ENCODE measurements around the gene NAA11.
"Not testable (repeated sequence)": the region's sequence is repeated elsewhere in the genome, so short reads cannot be mapped to it uniquely, and the experiment has no call there.

Gene NAA11

GRCh38 chr4:79296768-79297428, 29.0 kb downstream of the NAA11 start:
- FAIRE-seq (no peak), DNase-seq (ENCODE audit: insufficient read length, low spot score) (no peak)
- TF ChIP-seq POLR2AphosphoS5 (IDR thresholded peaks at IDR 0.05; ENCODE audit: low read depth, low read length) (no peak), POLR2A (IDR thresholded peaks at IDR 0.05; ENCODE audit: low read depth, low read length) (no peak), PAX5 (IDR thresholded peaks at IDR 0.05; ENCODE audit: insufficient read depth, low read length, severe bottlenecking) (no peak), POU2F2 (IDR thresholded peaks at IDR 0.05; ENCODE audit: low read depth, low read length) (no peak), TAF1 (IDR thresholded peaks at IDR 0.05; ENCODE audit: low read depth, low read length) (no peak), SPI1 (IDR thresholded peaks at IDR 0.05; ENCODE audit: low read depth, low read length) (no peak)

GRCh38 chr4:79295086-79295485, 30.8 kb downstream of the NAA11 start:
- no peak for FAIRE-seq
- TF ChIP-seq POLR2A (IDR thresholded peaks at IDR 0.05; ENCODE audit: low read depth, low read length) (no peak), POU2F2 (IDR thresholded peaks at IDR 0.05; ENCODE audit: low read depth, low read length) (no peak), TAF1 (IDR thresholded peaks at IDR 0.05; ENCODE audit: low read depth, low read length) (no peak), SPI1 (IDR thresholded peaks at IDR 0.05; ENCODE audit: low read depth, low read length) (no peak), POLR2AphosphoS5 (IDR thresholded peaks at IDR 0.05; ENCODE audit: low read depth, low read length) (no peak), PAX5 (IDR thresholded peaks at IDR 0.05; ENCODE audit: insufficient read depth, low read length, severe bottlenecking) (no peak)
- DNase-seq (ENCODE audit: insufficient read length, low spot score): no peak

GRCh38 chr4:79294064-79294463, 31.8 kb downstream of the NAA11 start:
- TF ChIP-seq POLR2A (IDR thresholded peaks at IDR 0.05; ENCODE audit: low read depth, low read length) (no peak), TAF1 (IDR thresholded peaks at IDR 0.05; ENCODE audit: low read depth, low read length) (no peak), PAX5 (IDR thresholded peaks at IDR 0.05; ENCODE audit: insufficient read depth, low read length, severe bottlenecking) (no peak), POU2F2 (IDR thresholded peaks at IDR 0.05; ENCODE audit: low read depth, low read length) (no peak), POLR2AphosphoS5 (IDR thresholded peaks at IDR 0.05; ENCODE audit: low read depth, low read length) (no peak), SPI1 (IDR thresholded peaks at IDR 0.05; ENCODE audit: low read depth, low read length) (no peak)
- no peak for FAIRE-seq
- DNase-seq (ENCODE audit: insufficient read length, low spot score): no peak

GRCh38 chr4:79292008-79292407, 33.9 kb downstream of the NAA11 start:
- no peak for FAIRE-seq
- DNase-seq (ENCODE audit: insufficient read length, low spot score): no peak
- peak; percentile 48 for TF ChIP-seq SPI1 (IDR thresholded peaks at IDR 0.05; ENCODE audit: low read depth, low read length)
- no peak for TF ChIP-seq POLR2A (IDR thresholded peaks at IDR 0.05; ENCODE audit: low read depth, low read length)

- DNase-seq (ENCODE audit: insufficient read length, low spot score) (no peak), FAIRE-seq (no peak)
- TF ChIP-seq POLR2A (IDR thresholded peaks at IDR 0.05; ENCODE audit: low read depth, low read length) (no peak), PAX5 (IDR thresholded peaks at IDR 0.05; ENCODE audit: insufficient read depth, low read length, severe bottlenecking) (no peak), TAF1 (IDR thresholded peaks at IDR 0.05; ENCODE audit: low read depth, low read length) (no peak), SPI1 (IDR thresholded peaks at IDR 0.05; ENCODE audit: low read depth, low read length) (no peak), POU2F2 (IDR thresholded peaks at IDR 0.05; ENCODE audit: low read depth, low read length) (no peak), POLR2AphosphoS5 (IDR thresholded peaks at IDR 0.05; ENCODE audit: low read depth, low read length) (no peak)
Measured at GRCh38 chr4:79290376-79290775, 35.5 kb downstream of the NAA11 start.

- no peak for TF ChIP-seq POLR2A (IDR thresholded peaks at IDR 0.05; ENCODE audit: low read depth, low read length)
- no peak for TF ChIP-seq PAX5 (IDR thresholded peaks at IDR 0.05; ENCODE audit: insufficient read depth, low read length, severe bottlenecking)
- TF ChIP-seq POU2F2 (IDR thresholded peaks at IDR 0.05; ENCODE audit: low read depth, low read length): no peak
- no peak for TF ChIP-seq POLR2AphosphoS5 (IDR thresholded peaks at IDR 0.05; ENCODE audit: low read depth, low read length)
- no peak for TF ChIP-seq TAF1 (IDR thresholded peaks at IDR 0.05; ENCODE audit: low read depth, low read length)
- TF ChIP-seq SPI1 (IDR thresholded peaks at IDR 0.05; ENCODE audit: low read depth, low read length): no peak
- FAIRE-seq: no peak
Measured at GRCh38 chr4:79288185-79288584, 37.7 kb downstream of the NAA11 start.

GRCh38 chr4:79287718-79288117, 38.1 kb downstream of the NAA11 start:
- TF ChIP-seq POLR2AphosphoS5 (IDR thresholded peaks at IDR 0.05; ENCODE audit: low read depth, low read length) (no peak), TAF1 (IDR thresholded peaks at IDR 0.05; ENCODE audit: low read depth, low read length) (no peak), POLR2A (IDR thresholded peaks at IDR 0.05; ENCODE audit: low read depth, low read length) (no peak), POU2F2 (IDR thresholded peaks at IDR 0.05; ENCODE audit: low read depth, low read length) (no peak), SPI1 (IDR thresholded peaks at IDR 0.05; ENCODE audit: low read depth, low read length) (no peak), PAX5 (IDR thresholded peaks at IDR 0.05; ENCODE audit: insufficient read depth, low read length, severe bottlenecking) (no peak)
- no peak for FAIRE-seq

More at GRCh38 chr4:79288185-79288584, 37.7 kb downstream of the NAA11 start:
- no peak for DNase-seq (ENCODE audit: insufficient read length, low spot score)

GRCh38 chr4:79287076-79287475, 38.8 kb downstream of the NAA11 start:
- TF ChIP-seq TAF1 (IDR thresholded peaks at IDR 0.05; ENCODE audit: low read depth, low read length) (no peak), PAX5 (IDR thresholded peaks at IDR 0.05; ENCODE audit: insufficient read depth, low read length, severe bottlenecking) (no peak), POLR2A (IDR thresholded peaks at IDR 0.05; ENCODE audit: low read depth, low read length) (no peak), POLR2AphosphoS5 (IDR thresholded peaks at IDR 0.05; ENCODE audit: low read depth, low read length) (no peak), SPI1 (IDR thresholded peaks at IDR 0.05; ENCODE audit: low read depth, low read length) (no peak), POU2F2 (IDR thresholded peaks at IDR 0.05; ENCODE audit: low read depth, low read length) (no peak)
- no peak for FAIRE-seq
- DNase-seq (ENCODE audit: insufficient read length, low spot score): no peak

More at GRCh38 chr4:79287718-79288117, 38.1 kb downstream of the NAA11 start:
- DNase-seq (ENCODE audit: insufficient read length, low spot score): no peak

GRCh38 chr4:79281566-79282359, 44.1 kb downstream of the NAA11 start:
- FAIRE-seq (no peak), DNase-seq (ENCODE audit: insufficient read length, low spot score) (no peak)
- no peak for TF ChIP-seq POLR2A (IDR thresholded peaks at IDR 0.05; ENCODE audit: low read depth, low read length)
- no peak for TF ChIP-seq SPI1 (IDR thresholded peaks at IDR 0.05; ENCODE audit: low read depth, low read length)
- no peak for TF ChIP-seq PAX5 (IDR thresholded peaks at IDR 0.05; ENCODE audit: insufficient read depth, low read length, severe bottlenecking)
- no peak for TF ChIP-seq TAF1 (IDR thresholded peaks at IDR 0.05; ENCODE audit: low read depth, low read length)
- TF ChIP-seq POLR2AphosphoS5 (IDR thresholded peaks at IDR 0.05; ENCODE audit: low read depth, low read length): no peak
- no peak for TF ChIP-seq POU2F2 (IDR thresholded peaks at IDR 0.05; ENCODE audit: low read depth, low read length)

GRCh38 chr4:79277467-79277866, 48.4 kb downstream of the NAA11 start:
- not testable (repeated sequence) for FAIRE-seq; DNase-seq (ENCODE audit: insufficient read length, low spot score)
